ENCODE data around the gene FBN1.

The FBN1 gene

DNA sequence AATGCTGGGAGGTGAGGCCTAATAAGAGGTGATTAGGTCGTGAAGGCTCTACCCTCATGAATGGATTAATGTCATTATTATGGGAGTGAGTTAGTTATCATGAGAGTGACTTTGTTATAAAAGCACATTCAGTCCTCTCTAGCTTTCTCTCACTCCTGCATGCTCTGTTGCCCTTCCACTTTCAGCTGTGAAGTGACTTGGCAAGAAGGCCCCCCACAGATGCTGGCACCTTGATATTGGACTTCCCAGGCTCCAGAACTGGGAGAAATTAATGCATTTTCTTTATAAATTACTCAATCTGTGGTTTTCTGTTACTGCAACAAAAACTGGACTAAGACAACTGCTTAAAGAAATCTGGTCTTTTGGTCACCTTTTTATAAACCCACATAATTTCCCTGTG is 144.3 kb downstream of the FBN1 start:
- no peak for DNase-seq

DNA sequence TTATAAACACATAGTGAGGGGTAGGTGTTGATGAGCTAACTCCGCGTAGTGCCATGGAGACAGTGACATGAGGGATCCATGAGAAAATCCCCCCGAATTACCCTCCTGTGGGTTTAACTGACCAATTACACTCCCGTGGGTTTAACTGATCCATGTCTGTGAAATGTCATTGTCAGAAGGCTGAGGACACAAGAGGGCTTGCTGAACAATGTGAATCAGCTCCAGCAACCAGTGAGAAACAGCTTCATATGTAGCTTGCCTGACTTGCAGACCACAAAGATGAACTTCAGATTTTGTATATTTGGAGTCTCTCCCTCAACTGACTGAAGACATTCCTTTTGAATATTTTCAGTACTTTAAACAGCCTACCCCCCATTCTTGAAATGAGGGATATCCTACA is 144.9 kb downstream of the FBN1 start:
- no peak for DNase-seq

GRCh38 chr15:48499978-48500377 is 145.5 kb downstream of the FBN1 start:
- no peak for DNase-seq

- no peak for DNase-seq
Observed at GRCh38 chr15:48498828-48499227, 146.7 kb downstream of the FBN1 start.

GRCh38 chr15:48494631-48495030 is 150.9 kb downstream of the FBN1 start:
- no peak for DNase-seq

DNA sequence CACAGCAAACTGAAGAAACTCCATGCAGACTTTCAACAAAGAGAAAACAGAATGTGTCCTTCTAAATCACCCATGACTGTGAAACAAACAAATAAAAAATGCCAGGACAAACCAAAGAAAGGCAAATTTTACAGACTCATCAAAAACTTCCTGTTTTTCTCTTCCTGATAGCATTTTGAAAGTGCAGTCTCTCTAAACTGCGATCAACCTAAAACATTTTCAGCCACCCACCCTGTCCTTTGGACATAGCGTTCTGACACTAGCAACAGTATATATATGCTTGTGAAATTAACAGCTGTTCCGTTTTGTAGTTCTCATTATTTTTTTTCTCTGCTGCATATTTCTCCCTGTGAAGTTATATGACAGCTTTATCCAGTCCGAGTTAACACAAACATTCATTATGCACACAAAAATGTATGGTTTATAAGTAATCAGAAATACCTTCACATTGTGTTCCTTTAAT is 151.7 kb downstream of the FBN1 start:
- DNase-seq = no peak

- no peak for DNase-seq
Observed at GRCh38 chr15:48493084-48493762, 152.3 kb downstream of the FBN1 start.

DNA sequence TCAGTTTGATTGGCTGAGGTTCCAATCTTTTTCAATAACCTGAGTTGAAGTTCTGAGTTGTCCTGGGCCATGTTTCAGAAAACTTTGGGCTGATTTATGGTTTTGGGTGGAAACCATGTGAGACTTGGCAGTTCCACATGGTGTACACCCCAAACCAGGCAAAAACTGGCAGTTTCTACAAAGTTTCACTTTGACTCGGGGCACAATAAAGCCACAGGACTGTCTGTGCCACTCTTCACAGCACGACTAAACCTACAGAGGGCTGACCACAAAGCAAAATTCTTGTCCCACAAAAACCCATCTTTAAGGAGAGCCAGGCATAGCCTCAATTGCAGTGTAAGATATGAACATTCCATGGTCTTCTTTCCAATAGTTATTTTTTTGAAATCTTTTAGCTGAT is 159.3 kb downstream of the FBN1 start:
- DNase-seq = no peak

GRCh38 chr15:48481802-48482201 is 163.7 kb downstream of the FBN1 start:
- DNase-seq = no peak

DNA sequence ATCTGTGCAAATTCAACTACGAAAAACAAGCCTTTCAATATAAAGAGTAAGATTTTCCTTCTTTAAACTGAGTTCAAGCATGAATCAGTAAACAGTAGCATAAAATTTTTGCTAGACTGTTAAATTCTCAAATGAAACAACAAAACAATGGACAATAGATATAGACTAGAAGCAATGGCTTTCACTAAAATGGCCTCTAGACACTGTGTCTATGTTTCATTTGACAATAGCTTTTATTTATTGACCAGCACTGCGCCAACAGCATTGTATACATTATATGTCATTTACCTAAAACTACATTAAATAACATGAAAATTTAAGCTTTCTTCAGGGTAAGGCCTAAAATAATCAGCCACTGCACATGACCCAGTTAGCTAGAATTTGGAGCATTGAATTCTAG is 165.8 kb downstream of the FBN1 start:
- DNase-seq = no peak

- DNase-seq = no peak
Observed at GRCh38 chr15:48478581-48478980, 166.9 kb downstream of the FBN1 start.

- no peak for DNase-seq
Observed at GRCh38 chr15:48477795-48478360, 167.6 kb downstream of the FBN1 start.

DNA sequence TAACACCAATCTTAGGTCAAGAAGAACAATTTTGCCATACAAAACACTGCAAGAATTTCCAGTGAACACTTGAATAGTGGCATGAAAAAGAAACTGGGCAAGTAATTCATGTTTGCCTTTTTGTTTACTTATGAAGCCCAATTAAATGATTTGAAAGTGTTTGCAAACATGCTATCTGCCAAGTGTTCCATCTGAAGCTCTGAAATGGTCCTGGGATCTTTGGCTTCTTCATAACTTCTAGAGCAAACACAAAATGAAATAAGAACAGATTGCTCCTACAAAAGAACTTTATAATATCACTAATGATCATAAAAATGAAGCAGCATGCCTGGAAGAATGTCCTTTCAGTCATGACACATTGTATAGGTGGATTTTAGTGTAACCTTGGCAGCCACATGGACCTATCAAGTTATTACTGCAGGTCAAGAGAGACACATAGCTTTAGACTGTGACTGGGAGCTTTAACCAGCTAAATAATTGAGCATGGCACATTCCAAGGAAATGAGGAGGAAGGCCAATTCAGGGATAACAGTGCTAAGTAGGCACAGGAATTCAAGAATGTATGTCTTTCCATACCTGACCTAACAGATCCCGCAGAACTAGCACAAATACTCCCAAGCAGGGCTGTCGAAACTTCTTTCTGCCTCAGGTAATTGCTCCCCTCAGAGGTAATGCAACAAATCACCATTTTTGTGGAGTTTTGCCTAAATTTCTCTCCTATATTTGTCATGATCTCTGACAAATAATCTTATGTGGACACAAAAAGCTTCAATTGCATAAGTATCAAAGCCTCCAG is 169.7 kb downstream of the FBN1 start:
- no peak for DNase-seq

DNA sequence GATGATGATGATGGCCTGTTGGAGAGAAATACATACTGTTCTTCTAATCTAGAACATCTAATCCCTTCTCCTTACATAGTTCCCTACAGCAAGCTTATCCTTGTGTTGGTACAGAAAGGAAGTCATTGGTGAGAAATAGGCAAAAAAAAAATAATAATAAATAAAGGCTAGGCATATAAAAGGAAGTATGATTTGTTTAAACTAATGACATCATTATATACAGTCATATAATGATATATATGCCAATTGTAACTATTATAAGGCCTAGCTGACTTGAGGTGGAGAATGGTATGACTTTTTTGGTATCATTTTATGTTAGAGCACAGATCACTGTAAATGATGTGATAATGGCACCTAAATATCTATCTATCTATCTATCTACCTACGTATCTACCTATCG is 171.8 kb downstream of the FBN1 start:
- DNase-seq = no peak

DNA sequence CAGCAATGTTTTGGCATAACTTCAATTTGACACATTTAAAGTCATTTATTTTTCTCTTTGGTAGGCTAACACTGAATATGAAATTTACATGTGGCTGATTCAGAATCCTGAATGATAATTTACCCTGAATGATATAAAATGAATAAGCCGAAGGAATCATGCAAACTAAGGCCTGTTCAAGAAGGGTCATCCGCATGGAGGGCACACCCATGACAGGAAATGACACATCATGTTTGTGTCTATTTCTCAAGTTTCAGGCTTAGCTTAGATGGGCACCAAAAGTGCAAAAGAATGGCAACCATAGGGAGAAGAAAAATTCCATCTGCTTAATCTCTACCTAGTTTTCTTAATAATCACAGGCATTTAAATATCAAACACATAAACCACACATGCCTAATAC is 172.8 kb downstream of the FBN1 start:
- DNase-seq = no peak

DNA sequence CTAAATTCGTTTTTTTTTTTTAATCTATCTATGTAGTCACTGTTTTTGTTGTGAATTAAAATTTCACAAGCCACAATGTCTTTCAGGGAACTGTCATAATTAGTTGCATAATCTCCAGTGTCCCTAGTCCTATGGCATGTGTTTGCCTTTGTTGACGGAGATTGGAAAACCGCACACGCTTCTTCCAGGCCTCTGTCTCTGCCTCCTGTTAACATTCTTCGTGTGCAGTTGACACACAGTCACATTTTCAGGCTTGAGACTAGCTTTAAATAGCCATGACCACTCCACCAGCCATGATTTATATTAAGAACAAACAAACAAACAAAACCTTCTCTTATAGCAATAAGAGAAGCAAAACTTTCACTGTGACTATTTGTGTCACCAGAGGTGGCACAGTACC is 174.4 kb downstream of the FBN1 start:
- DNase-seq = no peak

GRCh38 chr15:48470096-48470495 is 175.4 kb downstream of the FBN1 start:
- no peak for DNase-seq

GRCh38 chr15:48469681-48470080 is 175.8 kb downstream of the FBN1 start:
- no peak for DNase-seq

DNA sequence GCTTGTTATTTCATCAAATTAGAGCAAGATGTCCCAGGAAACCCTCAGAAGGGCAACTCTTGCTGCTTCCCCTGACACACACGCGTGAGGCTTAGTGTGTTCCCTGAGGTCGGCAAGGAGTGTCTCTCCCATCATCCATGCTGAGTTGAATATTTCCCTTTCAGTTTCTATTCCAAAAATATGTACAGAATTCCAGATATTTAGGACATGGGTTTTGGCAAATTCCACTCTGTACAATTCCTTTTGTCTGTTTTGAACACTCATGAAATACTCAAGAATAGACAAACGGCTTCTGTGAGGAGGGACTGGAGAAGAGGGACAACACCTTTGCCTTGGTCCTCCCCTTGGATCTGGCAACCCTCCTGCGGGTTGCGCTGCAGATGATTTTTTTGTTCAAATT is 176.2 kb downstream of the FBN1 start:
- DNase-seq = no peak

GRCh38 chr15:48467801-48468200 is 177.7 kb downstream of the FBN1 start:
- DNase-seq = no peak

- DNase-seq = no peak
Observed at GRCh38 chr15:48466820-48467219, 178.7 kb downstream of the FBN1 start.

DNA sequence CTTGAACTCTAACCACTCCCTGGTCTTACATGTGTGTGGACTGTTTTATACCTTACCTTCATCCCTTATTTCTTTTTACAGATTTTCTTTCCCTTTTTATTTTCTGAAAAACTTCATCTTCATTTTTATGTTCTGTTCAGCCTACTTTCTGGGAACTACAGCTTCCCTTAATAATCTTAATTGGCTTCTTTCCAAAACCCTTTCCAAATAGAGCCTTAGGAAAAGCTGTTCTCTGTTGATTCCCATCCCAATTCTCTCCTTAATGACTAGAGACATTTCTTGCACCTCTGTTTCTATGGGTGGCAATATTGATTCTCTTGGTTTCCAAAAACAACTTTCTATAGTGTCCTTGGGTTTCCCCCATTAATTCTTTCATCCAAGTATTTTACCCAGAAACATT is 179.4 kb downstream of the FBN1 start:
- DNase-seq = no peak

- no peak for DNase-seq
Observed at GRCh38 chr15:48465410-48465809, 180.1 kb downstream of the FBN1 start.

GRCh38 chr15:48463366-48463880 is 182.1 kb downstream of the FBN1 start:
- DNase-seq = no peak
